ENCODE data around the gene FAM222B.

Gene FAM222B

DNA sequence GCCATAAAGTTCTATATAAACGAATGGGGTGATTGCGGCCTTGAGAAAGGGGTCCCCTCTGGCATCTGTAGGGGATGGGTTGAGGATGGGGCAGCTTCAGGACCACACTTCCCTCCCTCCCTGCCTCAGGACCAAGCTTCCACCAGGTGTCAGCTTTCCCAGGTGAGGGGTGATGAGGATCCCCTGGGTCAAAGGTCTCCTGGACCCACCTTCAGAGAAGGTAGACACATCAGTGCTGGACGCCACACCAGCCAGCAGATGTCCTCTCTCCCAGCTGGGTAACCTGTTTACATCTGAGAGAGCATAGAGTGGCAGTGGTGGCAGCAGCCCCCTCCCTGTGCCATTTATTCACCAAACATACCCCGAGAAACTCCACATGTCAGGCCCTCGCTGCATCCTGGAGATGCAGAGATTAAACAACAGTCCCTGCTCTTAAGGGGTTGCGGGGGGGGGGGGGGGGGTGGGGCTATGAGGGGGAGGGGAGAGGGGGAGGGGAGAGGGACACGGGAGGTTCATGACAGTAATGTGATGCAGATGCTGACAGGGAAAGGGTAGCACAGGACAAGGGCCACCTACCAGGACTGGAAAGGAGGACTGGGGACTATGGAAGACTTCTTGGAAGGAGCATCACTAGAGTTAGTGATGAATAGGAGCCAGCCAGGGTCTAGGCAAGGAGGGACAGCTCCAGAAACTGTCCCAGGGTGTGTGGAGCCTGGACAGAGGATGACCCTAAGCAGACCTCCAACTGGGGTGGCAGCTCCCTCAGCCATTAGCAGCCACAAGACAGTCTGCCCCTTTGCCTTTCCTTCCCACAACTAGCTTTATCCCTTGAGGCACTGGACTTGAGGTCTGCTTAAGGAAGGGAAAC, 135.9 kb downstream of the FAM222B start:
- peaks cover 0 to 49% (median 16%) of the 10 kb centered on the region in 11 experiments; a peak in 14 of 22 replicates for H4K20me1 ChIP-seq
- peaks cover 15 to 31% (median 21%) of the 10 kb centered on the region in 10 experiments for H3K4me1 ChIP-seq
- TF ChIP-seq Cebpa-rat (IDR thresholded peaks at IDR 0.05): no peak
- H3K27me3 ChIP-seq: no peaks in the 10 kb centered on the region
- no peak overlapping the region for H3K9ac ChIP-seq
- H3K4me2 ChIP-seq: no peak overlapping the region
- no peak overlapping the region for H3K4me3 ChIP-seq
- no peaks in the 10 kb centered on the region for H3K9me3 ChIP-seq (replicated peaks in 1 of 11)
- peaks cover 31 to 48% (median 41%) of the 10 kb centered on the region in 11 experiments for H3K36me3 ChIP-seq
- H3K27ac ChIP-seq: no peak overlapping the region

Data from BLaER1 treated with 17β-estradiol and CSF1 and Interleukin-3, amounts not matched to agents 10 nM and 100 nM (cell line).